ENCODE data around the gene AFG1L. TPM values are rescaled to one million over a fixed set of nuclear protein-coding genes. Genes with fewer than 3 reads are reported as not detected.
"Not testable (repeated sequence)": the region's sequence is repeated elsewhere in the genome, so short reads cannot be mapped to it uniquely, and the experiment has no call there.

The AFG1L gene
- total RNA-seq, 1 donor from 2014 or later = 9.3 TPM

DNA sequence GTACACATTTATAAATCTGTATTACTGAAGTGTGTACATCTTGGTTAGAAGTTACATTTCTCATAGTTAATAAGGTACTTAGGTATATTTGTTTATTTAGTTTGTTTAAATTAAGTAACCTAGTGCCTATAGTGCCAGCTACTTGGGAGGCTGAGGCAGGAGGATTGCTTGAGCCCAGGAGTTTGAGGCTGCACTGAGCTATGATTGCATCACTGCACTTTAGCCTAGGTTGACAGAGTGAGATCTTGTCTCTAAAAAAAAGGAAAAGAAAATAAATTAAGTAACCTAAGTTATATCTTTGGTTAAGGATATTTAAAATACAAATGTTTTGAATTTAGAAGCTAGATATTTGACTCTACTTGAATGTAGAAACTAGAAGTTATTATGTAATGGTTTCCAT, 9.5 kb upstream of the AFG1L start:
- no peaks in the 10 kb centered on the region for H3K27me3 Mint-ChIP-seq (ENCODE audit: low read depth)
- TF ChIP-seq, protein P1, sequence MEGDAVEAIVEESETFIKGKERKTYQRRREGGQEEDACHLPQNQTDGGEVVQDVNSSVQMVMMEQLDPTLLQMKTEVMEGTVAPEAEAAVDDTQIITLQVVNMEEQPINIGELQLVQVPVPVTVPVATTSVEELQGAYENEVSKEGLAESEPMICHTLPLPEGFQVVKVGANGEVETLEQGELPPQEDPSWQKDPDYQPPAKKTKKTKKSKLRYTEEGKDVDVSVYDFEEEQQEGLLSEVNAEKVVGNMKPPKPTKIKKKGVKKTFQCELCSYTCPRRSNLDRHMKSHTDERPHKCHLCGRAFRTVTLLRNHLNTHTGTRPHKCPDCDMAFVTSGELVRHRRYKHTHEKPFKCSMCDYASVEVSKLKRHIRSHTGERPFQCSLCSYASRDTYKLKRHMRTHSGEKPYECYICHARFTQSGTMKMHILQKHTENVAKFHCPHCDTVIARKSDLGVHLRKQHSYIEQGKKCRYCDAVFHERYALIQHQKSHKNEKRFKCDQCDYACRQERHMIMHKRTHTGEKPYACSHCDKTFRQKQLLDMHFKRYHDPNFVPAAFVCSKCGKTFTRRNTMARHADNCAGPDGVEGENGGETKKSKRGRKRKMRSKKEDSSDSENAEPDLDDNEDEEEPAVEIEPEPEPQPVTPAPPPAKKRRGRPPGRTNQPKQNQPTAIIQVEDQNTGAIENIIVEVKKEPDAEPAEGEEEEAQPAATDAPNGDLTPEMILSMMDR (IDR thresholded peaks at IDR 0.05; ENCODE audit: unreplicated experiment) = no peak
- H3K4me3 Mint-ChIP-seq = no peak overlapping the region
- no peaks in the 10 kb centered on the region for H3K36me3 Mint-ChIP-seq
- DNase-seq (ENCODE audit: low spot score in 2 of 2, unreplicated experiment in 2 of 2) = no peak
- no peaks in the 10 kb centered on the region for H3K4me1 Mint-ChIP-seq
- H3K9me3 Mint-ChIP-seq = no peaks in the 10 kb centered on the region
- H3K27ac Mint-ChIP-seq = no peak overlapping the region

DNA sequence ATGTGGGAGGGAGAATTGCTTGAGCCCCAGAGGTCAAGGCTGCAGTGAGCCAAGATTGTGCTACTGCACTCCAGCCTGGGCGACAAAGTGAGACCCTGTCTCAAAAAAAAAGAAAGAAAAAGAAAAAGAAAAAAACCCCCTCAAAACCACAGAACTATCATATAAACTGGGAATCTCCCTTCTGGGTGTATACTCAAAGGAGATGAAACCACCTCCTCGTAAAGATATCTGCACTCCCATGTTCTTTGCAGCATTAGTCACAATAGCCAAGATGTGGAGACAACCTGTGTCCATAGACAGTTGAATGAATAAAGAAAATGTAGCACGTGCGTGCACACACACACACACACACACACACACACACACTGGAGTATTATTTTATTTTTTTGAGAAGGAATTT, 8.5 kb upstream of the AFG1L start:
- TF ChIP-seq, protein P1 (IDR thresholded peaks at IDR 0.05; ENCODE audit: unreplicated experiment) = no peak
- H3K27ac Mint-ChIP-seq = no peak overlapping the region

DNA sequence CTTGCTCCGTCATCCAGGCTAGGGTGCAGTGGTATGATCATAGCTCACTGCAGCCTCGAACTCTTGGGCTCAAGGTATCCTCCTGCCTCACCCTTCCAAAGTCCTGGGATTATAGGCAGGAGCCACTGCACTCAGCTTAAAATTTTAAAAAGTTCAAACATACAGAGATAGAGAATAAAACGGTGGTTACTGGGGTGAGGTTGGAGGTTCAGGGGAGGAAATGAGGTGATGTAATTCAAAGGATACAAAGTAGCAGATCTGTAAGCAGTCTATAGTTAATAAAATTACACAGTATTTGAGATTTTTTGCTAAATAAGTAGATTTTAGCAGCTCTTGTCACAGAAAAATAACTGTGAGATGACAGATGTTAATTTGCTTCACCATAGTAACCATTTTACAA, 7.5 kb upstream of the AFG1L start:
- no peak for DNase-seq (ENCODE audit: low spot score in 2 of 2, unreplicated experiment in 2 of 2)
- no peaks in the 10 kb centered on the region for H3K4me1 Mint-ChIP-seq
- no peaks in the 10 kb centered on the region for H3K36me3 Mint-ChIP-seq
- H3K27ac Mint-ChIP-seq = no peak overlapping the region
- H3K4me3 Mint-ChIP-seq = no peak overlapping the region
- TF ChIP-seq, protein P1 (IDR thresholded peaks at IDR 0.05; ENCODE audit: unreplicated experiment) = no peak
- no peaks in the 10 kb centered on the region for H3K27me3 Mint-ChIP-seq (ENCODE audit: low read depth)
- no peaks in the 10 kb centered on the region for H3K9me3 Mint-ChIP-seq

More for the DNA sequence above, 8.5 kb upstream of the AFG1L start:
- H3K4me3 Mint-ChIP-seq = no peak overlapping the region
- no peaks in the 10 kb centered on the region for H3K9me3 Mint-ChIP-seq
- H3K27me3 Mint-ChIP-seq (ENCODE audit: low read depth) = no peaks in the 10 kb centered on the region
- DNase-seq (ENCODE audit: low spot score in 2 of 2, unreplicated experiment in 2 of 2) = no peak
- H3K36me3 Mint-ChIP-seq = no peaks in the 10 kb centered on the region
- no peaks in the 10 kb centered on the region for H3K4me1 Mint-ChIP-seq

DNA sequence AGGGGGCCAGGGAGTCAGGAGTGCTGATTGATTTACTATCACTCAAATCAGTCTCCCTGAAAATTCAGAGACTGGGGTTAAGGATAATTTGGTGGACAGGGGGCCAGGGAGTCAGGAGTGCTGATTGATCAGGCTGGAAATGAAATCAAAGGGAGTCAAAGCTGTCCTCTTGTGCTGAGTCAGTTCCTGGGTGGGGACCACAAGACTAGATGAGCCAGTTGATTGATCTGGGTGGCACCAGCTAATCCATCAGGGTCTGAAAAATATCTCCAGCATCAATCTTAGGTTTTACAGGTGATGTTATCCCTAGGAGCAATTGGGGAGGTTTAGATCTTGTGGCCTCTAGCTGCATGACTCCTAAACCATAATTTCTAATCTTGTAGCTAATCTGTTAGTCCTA, 6.1 kb upstream of the AFG1L start:
- DNase-seq (ENCODE audit: low spot score in 2 of 2, unreplicated experiment in 2 of 2) = no peak
- Mint-ChIP-seq H3K27me3 (ENCODE audit: low read depth) (no peaks in the 10 kb centered on the region), H3K4me1 (no peaks in the 10 kb centered on the region), H3K4me3 (no peak overlapping the region), H3K9me3 (no peaks in the 10 kb centered on the region), H3K36me3 (no peaks in the 10 kb centered on the region), H3K27ac (no peak overlapping the region)
- TF ChIP-seq, protein P1 (IDR thresholded peaks at IDR 0.05; ENCODE audit: unreplicated experiment) = no peak

DNA sequence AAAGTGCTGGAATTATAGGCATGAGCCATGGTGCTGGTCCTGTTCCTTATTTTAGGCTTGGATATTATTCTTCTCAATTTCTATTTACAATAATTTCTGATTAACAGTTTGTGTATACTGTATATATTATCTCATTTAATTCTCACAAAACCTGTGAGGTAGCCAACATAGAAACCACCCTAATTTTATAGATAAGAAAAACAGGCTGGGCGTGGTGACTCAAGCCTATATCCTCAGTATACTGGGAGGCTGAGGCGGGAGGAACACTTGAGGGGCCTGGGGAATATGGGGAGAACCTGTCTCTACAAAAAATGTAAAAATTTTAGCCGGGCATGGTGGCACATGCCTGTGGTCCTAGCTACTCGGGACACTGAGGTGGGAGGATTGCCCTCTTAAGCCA, 3.8 kb upstream of the AFG1L start:
- H3K27ac Mint-ChIP-seq = no peak overlapping the region

DNA sequence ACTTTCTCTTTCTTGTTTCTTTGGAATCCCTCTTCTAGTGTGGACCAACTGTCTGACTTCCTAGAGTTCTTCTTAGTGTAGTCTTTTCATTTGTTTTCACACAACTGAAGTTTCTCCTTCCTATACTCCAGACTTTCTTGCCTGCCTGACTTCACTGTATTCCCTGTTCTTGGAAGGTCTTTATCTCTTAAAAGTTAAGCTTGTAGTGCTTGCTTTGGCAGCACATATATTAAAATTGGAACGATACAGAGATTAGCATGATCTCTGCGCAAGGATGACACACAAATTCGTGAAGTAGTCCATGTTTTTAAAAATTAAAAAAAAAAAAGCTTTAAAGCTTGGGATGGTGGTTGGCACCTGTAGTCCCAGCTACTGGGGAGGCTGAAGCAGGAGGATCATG, 2.3 kb upstream of the AFG1L start:
- not testable (repeated sequence) for H3K27ac Mint-ChIP-seq; H3K36me3 Mint-ChIP-seq; H3K27me3 Mint-ChIP-seq (ENCODE audit: low read depth); H3K9me3 Mint-ChIP-seq; DNase-seq (ENCODE audit: low spot score in 2 of 2, unreplicated experiment in 2 of 2); H3K4me3 Mint-ChIP-seq
- H3K4me1 Mint-ChIP-seq = peaks cover 12% of the 10 kb centered on the region

More for the DNA sequence above, 3.8 kb upstream of the AFG1L start:
- no peak for DNase-seq (ENCODE audit: low spot score in 2 of 2, unreplicated experiment in 2 of 2)
- Mint-ChIP-seq H3K4me1 (peaks cover 12% of the 10 kb centered on the region), H3K27me3 (ENCODE audit: low read depth) (no peaks in the 10 kb centered on the region), H3K36me3 (no peaks in the 10 kb centered on the region), H3K9me3 (no peaks in the 10 kb centered on the region), H3K4me3 (no peak overlapping the region)
- TF ChIP-seq, protein P1 (IDR thresholded peaks at IDR 0.05; ENCODE audit: unreplicated experiment) = no peak

Measured in mesothelial cell of epicardium (in vitro differentiated cells).